Choroid plexus epithelial cell (primary cell): ENCODE measurements around the gene PDZD2.

Experiments used
- DNase-seq: peaks from one replicate; pipeline ENCODE4 v3.0.0-alpha.2; 2010; ENCODE audit warnings: low read depth
- H3K4me3 ChIP-seq: 2 replicates; pipeline ENCODE4 v1.5.1; 2011; ENCODE audit warnings: low read depth, mild to moderate bottlenecking, control low read depth, low read length, moderate library complexity
- TF ChIP-seq, protein P1 (sequence below): conservative IDR thresholded peaks from 2 replicates; pipeline ENCODE4 v1.5.1; 2011; ENCODE audit warnings: low read depth, mild to moderate bottlenecking, control low read depth, inconsistent platforms, low read length, moderate library complexity

PDZD2 gene

DNA sequence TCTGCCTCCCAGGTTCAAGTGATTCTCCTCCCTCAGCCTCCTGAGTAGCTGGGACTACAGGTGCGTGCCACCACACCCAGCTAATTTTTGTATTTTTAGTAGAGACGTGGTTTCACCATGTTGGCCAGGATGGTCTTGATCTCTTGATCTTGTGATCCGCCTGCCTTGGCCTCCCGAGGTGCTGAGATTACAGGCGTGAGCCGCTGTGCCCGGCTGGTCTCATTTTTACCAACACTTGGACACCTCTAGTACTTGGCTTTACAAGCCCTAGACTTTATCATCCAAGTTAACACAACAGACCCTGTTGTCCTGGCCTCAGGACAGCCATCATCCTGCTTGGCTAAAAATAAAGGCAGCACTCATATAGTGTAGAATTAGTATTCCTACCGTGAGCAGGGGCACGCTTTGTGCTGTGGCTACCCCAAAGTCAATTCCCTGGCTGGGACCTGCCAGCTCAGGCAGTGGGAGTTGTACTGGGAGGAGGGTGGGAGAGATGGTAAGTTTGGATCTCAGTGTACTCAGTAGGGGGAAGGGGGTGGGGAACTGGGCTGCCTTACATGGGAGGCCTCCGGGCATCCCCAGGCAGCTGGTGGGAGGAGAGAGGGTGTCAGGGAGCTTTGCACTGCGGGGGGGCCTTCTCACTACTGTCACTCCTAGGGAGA, 6.6 kb downstream of the PDZD2 start:
- TF ChIP-seq, protein P1, sequence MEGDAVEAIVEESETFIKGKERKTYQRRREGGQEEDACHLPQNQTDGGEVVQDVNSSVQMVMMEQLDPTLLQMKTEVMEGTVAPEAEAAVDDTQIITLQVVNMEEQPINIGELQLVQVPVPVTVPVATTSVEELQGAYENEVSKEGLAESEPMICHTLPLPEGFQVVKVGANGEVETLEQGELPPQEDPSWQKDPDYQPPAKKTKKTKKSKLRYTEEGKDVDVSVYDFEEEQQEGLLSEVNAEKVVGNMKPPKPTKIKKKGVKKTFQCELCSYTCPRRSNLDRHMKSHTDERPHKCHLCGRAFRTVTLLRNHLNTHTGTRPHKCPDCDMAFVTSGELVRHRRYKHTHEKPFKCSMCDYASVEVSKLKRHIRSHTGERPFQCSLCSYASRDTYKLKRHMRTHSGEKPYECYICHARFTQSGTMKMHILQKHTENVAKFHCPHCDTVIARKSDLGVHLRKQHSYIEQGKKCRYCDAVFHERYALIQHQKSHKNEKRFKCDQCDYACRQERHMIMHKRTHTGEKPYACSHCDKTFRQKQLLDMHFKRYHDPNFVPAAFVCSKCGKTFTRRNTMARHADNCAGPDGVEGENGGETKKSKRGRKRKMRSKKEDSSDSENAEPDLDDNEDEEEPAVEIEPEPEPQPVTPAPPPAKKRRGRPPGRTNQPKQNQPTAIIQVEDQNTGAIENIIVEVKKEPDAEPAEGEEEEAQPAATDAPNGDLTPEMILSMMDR, result no peak
- no peak overlapping the region for H3K4me3 ChIP-seq
- no peak for DNase-seq

DNA sequence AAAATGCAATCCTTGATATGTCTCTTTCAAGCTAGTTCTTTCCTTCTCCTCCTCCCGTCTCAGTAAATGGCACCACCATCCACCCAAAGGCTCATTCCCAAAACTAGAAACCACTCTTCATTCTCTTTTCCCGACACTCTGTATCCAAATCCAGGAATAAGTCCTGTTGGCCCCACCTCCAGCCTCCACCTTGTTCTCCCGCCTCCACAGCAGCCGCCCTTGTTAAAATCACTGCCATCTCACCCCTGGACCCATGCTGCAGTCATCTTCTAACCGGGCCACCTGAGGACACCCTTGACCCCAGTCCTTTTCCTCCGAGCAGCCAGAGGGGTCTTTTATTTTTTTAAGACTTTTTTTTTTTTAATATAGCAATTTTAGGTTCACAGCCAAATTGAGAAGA, 9.4 kb downstream of the PDZD2 start:
- no peak overlapping the region for H3K4me3 ChIP-seq
- DNase-seq, result no peak
- TF ChIP-seq, protein P1, result no peak

DNA sequence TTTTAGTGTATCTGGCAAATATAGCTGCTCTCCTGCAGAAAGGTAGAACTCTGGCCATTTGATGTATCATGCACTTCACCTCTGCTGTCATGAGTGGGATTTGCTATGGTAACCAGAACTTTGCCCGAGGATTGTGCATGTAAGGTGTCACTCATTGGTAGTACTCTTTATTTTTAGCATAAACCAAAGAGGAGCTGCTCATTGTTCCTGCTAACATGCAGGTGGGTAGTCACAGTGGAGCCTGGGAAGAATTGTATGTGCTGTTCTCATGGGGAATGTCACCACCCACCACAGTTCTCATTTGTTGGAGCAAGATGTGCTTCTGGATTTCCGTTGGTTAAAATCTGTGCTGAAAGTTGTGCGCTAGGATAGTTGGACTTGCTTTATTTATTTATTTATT, 12.3 kb downstream of the PDZD2 start:
- TF ChIP-seq, protein P1, result no peak
- no peak for DNase-seq
- H3K4me3 ChIP-seq, result no peak overlapping the region

DNA sequence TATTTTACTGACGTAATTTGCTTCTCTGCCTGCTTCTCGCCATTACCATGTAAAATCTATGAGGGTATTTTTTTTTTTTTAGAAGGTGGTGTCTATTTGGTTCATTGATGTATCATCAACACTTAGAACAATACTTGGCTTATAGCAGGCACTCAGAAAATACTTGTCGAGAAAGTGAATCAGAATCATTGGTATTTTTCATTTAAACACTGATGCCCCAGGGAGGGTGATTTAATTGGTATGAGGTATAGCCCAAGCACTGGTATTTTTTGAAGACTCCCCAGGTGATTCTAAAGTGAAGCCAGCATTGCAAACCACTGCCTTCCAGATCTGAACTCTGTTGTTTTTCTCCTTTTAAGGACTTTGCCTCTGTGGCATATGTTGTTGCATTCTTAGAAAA, 16.6 kb downstream of the PDZD2 start:
- no peak for DNase-seq
- H3K4me3 ChIP-seq, result no peak overlapping the region
- TF ChIP-seq, protein P1, result no peak

DNA sequence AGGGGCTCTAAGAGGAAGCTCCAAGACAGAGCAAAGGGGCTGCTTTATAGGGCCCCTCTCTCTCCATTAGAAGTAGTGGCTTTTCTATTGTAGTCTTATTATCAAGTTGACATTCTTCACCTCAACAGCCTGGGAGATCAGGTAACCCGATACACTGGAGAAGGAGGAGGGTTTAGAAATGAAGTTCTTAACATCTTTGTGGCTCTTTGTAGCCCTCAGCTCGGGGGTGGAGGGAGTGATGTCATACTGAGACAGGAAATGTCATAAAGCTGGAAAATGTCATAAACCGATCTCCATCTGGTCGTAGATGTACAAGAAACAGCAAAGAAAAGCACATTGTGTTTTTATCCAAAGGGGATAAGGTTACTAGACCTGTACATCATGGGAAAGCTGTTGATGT, 17.9 kb downstream of the PDZD2 start:
- no peak overlapping the region for H3K4me3 ChIP-seq
- DNase-seq, result no peak
- TF ChIP-seq, protein P1, result no peak

DNA sequence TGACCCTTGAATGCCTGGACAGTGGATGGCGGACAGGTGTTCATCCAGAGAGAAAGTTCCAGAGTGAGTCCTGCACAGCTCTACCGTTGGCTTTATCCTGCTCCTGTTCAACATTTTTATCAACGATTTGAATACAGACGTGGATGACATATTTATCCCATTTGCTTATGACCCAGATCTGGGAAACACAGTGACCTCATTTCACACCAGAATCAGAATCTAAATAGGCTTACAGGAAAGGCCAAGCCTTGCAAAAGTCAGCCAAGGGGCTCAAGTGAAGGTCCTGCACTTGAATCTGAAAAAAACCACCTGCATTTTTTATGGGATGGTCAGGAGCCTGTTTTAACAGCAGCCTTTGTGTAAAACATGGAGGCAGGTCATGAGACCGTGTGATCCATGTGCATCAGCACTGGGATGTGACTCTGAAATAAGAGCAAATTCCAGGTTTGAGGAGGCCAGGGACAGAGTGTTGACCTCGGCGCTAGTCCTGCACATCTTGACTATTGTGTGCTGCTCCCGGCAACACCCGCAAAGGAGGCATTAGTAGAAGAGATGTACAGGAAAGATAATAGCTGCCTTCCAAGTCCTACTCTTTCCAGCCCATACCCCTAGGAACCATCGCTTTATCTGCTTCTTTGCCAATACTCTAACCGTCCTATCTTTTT, 18.5 kb downstream of the PDZD2 start:
- DNase-seq, result no peak
- no peak overlapping the region for H3K4me3 ChIP-seq
- TF ChIP-seq, protein P1, result no peak

DNA sequence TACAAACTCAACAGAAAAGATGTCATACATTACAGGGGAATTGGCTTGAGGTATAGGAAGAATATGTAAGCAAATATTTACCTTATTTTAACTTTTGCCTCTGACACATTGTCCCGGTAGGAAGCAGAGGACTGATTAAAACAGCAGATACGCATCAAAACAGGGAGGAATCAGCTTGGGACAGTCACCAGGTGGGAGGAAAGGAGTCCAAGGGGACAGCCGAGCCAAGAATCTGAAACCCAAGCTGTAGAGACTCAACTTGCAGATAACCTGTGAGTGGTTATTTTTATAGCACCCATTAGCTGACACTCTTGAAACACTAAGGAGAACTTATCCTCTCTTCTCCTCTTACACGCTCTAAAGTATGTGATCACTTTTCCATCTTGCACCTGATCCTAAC, 22.3 kb downstream of the PDZD2 start:
- no peak overlapping the region for H3K4me3 ChIP-seq
- DNase-seq, result no peak
- TF ChIP-seq, protein P1, result no peak
